GM18861 (cell line): ENCODE results near the gene DENND1B.
"Not testable (repeated sequence)": the region's sequence is repeated elsewhere in the genome, so short reads cannot be mapped to it uniquely, and the experiment has no call there.

Experiments used
- ATAC-seq: cut with Tn5 transposase; IDR thresholded peaks from one replicate; pipeline ENCODE4 v1.9.1; 2021; ENCODE audit not compliant: unreplicated experiment

The DENND1B gene

GRCh38 chr1:197567442-197567841 lies 207.8 kb downstream of the DENND1B start:
- no peak for ATAC-seq

GRCh38 chr1:197561041-197561440 lies 214.2 kb downstream of the DENND1B start:
- no peak for ATAC-seq

- no peak for ATAC-seq
These were observed 215.6 kb downstream of the DENND1B start for GRCh38 chr1:197559655-197560054.

GRCh38 chr1:197559244-197559643 lies 216.0 kb downstream of the DENND1B start:
- no peak for ATAC-seq

- no peak for ATAC-seq
These were observed 218.0 kb downstream of the DENND1B start for GRCh38 chr1:197557302-197557701.

- ATAC-seq, result no peak
These were observed 222.0 kb downstream of the DENND1B start for GRCh38 chr1:197553281-197553680.

GRCh38 chr1:197546989-197547388 lies 228.3 kb downstream of the DENND1B start:
- no peak for ATAC-seq

- no peak for ATAC-seq
These were observed 230.7 kb downstream of the DENND1B start for GRCh38 chr1:197544553-197544952.

- no peak for ATAC-seq
These were observed 231.2 kb downstream of the DENND1B start for GRCh38 chr1:197544130-197544529.

- no peak for ATAC-seq
These were observed 233.9 kb downstream of the DENND1B start for GRCh38 chr1:197541411-197541810.

GRCh38 chr1:197526736-197527371 lies 248.4 kb downstream of the DENND1B start:
- ATAC-seq, result peak; percentile 64

- peak; percentile 54 for ATAC-seq
These were observed 254.1 kb downstream of the DENND1B start for GRCh38 chr1:197521118-197521739.

- ATAC-seq, result no peak
These were observed 255.4 kb downstream of the DENND1B start for GRCh38 chr1:197519741-197520334.

- no peak for ATAC-seq
These were observed 259.9 kb downstream of the DENND1B start for GRCh38 chr1:197515421-197515820.

GRCh38 chr1:197510691-197511378 lies 264.4 kb downstream of the DENND1B start:
- ATAC-seq, result no peak

GRCh38 chr1:197496722-197497121 lies 278.6 kb downstream of the DENND1B start:
- ATAC-seq, result no peak

- not testable (repeated sequence) for ATAC-seq
These were observed 283.8 kb downstream of the DENND1B start for GRCh38 chr1:197491505-197491904.

GRCh38 chr1:197486946-197487345 lies 288.3 kb downstream of the DENND1B start:
- no peak for ATAC-seq

- no peak for ATAC-seq
These were observed 289.5 kb downstream of the DENND1B start for GRCh38 chr1:197485790-197486189.

- ATAC-seq, result no peak
These were observed 294.2 kb downstream of the DENND1B start for GRCh38 chr1:197481101-197481500.

- ATAC-seq, result no peak
These were observed 294.8 kb downstream of the DENND1B start for GRCh38 chr1:197480446-197480845.

GRCh38 chr1:197472141-197472540 lies 303.1 kb downstream of the DENND1B start:
- ATAC-seq, result no peak
